ENCODE measurements around the gene GPRIN3.

GPRIN3 gene

DNA sequence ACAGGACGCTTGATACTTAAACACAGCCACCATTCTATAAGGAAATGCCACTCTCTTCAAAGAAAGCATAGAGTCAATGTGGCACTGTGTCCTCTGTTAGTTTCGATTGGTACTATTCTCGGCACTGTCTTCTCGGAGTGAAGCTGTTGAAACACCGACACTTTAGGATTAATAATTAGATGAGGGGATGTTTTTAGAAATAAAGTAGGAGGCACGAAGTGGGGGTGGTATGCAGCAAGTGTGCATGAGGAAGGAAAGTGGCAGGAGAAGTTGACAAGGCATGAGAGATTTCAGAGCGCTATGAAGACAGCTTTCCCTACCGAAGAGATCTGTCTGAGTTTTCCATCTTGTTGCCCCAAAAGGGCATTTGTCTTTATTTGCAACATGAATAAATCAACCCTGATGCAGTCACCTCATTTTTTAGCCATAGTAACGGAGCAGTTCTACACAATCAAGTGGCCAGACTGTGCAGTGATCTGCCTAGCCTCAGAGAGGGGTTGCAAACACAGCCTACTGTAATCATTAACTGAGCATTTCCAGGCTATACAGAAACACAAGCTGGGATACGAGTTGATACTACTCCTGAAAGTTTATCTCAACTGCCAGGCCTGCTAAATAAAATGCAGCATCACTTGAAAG is 8.3 kb downstream of the GPRIN3 start:
- TF ChIP-seq EGR1 (IDR thresholded peaks at IDR 0.05): no peak
- TF ChIP-seq ZBTB7A (IDR thresholded peaks at IDR 0.05; ENCODE audit: low read depth): no peak
- TF ChIP-seq CEBPB (IDR thresholded peaks at IDR 0.05): no peak
- no peak for TF ChIP-seq FOXM1 (IDR thresholded peaks at IDR 0.05; ENCODE audit: borderline replicate concordance, low read depth)
- no peak for TF ChIP-seq NFIC (IDR thresholded peaks at IDR 0.05)
- TF ChIP-seq, protein P1, sequence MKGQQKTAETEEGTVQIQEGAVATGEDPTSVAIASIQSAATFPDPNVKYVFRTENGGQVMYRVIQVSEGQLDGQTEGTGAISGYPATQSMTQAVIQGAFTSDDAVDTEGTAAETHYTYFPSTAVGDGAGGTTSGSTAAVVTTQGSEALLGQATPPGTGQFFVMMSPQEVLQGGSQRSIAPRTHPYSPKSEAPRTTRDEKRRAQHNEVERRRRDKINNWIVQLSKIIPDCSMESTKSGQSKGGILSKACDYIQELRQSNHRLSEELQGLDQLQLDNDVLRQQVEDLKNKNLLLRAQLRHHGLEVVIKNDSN (IDR thresholded peaks at IDR 0.05): no peak
- no peak for TF ChIP-seq TCF12 (IDR thresholded peaks at IDR 0.05; ENCODE audit: low read depth)
- TF ChIP-seq CREB1 (IDR thresholded peaks at IDR 0.05; ENCODE audit: low read depth): no peak
- TF ChIP-seq TEAD4 (IDR thresholded peaks at IDR 0.05): no peak
- no peak for TF ChIP-seq RAD21 (IDR thresholded peaks at IDR 0.05; ENCODE audit: low read depth)
- TF ChIP-seq, protein P2, sequence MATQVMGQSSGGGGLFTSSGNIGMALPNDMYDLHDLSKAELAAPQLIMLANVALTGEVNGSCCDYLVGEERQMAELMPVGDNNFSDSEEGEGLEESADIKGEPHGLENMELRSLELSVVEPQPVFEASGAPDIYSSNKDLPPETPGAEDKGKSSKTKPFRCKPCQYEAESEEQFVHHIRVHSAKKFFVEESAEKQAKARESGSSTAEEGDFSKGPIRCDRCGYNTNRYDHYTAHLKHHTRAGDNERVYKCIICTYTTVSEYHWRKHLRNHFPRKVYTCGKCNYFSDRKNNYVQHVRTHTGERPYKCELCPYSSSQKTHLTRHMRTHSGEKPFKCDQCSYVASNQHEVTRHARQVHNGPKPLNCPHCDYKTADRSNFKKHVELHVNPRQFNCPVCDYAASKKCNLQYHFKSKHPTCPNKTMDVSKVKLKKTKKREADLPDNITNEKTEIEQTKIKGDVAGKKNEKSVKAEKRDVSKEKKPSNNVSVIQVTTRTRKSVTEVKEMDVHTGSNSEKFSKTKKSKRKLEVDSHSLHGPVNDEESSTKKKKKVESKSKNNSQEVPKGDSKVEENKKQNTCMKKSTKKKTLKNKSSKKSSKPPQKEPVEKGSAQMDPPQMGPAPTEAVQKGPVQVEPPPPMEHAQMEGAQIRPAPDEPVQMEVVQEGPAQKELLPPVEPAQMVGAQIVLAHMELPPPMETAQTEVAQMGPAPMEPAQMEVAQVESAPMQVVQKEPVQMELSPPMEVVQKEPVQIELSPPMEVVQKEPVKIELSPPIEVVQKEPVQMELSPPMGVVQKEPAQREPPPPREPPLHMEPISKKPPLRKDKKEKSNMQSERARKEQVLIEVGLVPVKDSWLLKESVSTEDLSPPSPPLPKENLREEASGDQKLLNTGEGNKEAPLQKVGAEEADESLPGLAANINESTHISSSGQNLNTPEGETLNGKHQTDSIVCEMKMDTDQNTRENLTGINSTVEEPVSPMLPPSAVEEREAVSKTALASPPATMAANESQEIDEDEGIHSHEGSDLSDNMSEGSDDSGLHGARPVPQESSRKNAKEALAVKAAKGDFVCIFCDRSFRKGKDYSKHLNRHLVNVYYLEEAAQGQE (IDR thresholded peaks at IDR 0.05; ENCODE audit: low read depth): no peak
- TF ChIP-seq YY1 (IDR thresholded peaks at IDR 0.05; ENCODE audit: low read depth): no peak

DNA sequence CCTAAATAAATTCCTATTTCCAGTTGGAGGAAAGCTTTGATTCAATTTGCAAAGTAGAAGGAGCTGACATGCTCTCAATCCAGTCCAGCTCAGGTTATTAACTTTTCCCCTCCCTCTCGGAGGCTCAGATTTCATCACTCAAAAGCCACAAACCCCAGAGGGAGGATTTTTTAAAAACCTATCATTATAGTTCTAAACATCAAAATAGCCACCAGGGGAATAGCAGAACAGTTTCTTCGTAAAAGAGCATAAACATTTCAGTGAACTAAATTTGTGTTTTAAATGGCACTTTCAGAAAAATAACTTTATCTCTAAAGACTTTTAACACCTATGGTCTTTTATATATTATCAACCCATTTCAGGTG is 8.8 kb downstream of the GPRIN3 start:
- TF ChIP-seq EP300 (IDR thresholded peaks at IDR 0.05; ENCODE audit: borderline replicate concordance) (no peak), TCF12 (IDR thresholded peaks at IDR 0.05; ENCODE audit: low read depth) (no peak), CEBPB (IDR thresholded peaks at IDR 0.05) (no peak), ZBTB7A (IDR thresholded peaks at IDR 0.05; ENCODE audit: low read depth) (no peak), TEAD4 (IDR thresholded peaks at IDR 0.05) (no peak), EGR1 (IDR thresholded peaks at IDR 0.05) (no peak), FOXM1 (IDR thresholded peaks at IDR 0.05; ENCODE audit: borderline replicate concordance, low read depth) (no peak), YY1 (IDR thresholded peaks at IDR 0.05; ENCODE audit: low read depth) (no peak)
- TF ChIP-seq, protein P1 (IDR thresholded peaks at IDR 0.05): no peak
- TF ChIP-seq, protein P3, sequence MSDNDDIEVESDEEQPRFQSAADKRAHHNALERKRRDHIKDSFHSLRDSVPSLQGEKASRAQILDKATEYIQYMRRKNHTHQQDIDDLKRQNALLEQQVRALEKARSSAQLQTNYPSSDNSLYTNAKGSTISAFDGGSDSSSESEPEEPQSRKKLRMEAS (IDR thresholded peaks at IDR 0.05): no peak
- TF ChIP-seq, protein P2 (IDR thresholded peaks at IDR 0.05; ENCODE audit: low read depth): no peak

DNA sequence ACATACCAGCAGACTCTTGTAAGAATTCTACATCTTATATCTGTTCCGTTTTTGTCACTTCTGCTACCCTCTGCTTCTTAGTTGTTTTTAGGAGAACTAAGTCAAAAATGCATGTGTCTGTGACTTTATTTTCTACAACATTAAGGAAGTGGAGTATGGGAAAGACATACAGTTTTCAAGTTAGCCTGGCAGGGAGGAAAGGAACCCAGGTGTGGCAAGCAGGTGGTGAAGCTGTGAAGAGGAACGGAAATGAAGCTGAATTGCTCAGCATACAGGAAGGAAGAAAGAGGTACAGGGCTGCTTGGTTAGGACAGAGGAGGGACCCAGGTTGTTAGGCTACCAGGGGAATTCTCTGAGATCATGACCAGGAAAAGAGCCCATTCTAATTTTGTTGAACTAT is 9.4 kb downstream of the GPRIN3 start:
- TF ChIP-seq ZBTB7A (IDR thresholded peaks at IDR 0.05; ENCODE audit: low read depth): no peak
- no peak for TF ChIP-seq FOXM1 (IDR thresholded peaks at IDR 0.05; ENCODE audit: borderline replicate concordance, low read depth)
- no peak for TF ChIP-seq TCF12 (IDR thresholded peaks at IDR 0.05; ENCODE audit: low read depth)
- no peak for TF ChIP-seq CREB1 (IDR thresholded peaks at IDR 0.05; ENCODE audit: low read depth)
- no peak for TF ChIP-seq EP300 (IDR thresholded peaks at IDR 0.05; ENCODE audit: borderline replicate concordance)
- TF ChIP-seq EGR1 (IDR thresholded peaks at IDR 0.05): no peak

DNA sequence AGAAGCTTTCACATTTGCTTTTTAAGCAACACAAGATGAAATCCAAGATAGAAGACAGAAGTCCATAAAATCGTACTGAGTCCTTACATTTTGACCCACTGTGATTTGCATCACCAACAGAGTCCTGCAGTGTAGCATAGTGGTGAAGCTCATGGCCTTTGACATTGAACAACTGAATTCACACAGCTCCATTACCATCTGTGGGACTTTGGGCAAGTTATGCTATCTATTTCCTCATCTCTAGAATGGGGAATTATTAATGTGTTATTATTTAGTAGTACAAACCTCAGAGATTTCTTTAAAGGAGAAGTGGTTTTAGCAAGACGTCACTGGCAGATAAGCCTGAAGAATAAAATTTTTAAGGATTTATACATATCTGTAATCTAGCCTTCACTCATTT is 10.7 kb downstream of the GPRIN3 start:
- no peak for TF ChIP-seq ZBTB7A (IDR thresholded peaks at IDR 0.05; ENCODE audit: low read depth)
- TF ChIP-seq, protein P3 (IDR thresholded peaks at IDR 0.05): no peak
- TF ChIP-seq, protein P2 (IDR thresholded peaks at IDR 0.05; ENCODE audit: low read depth): no peak
- TF ChIP-seq TAF1 (IDR thresholded peaks at IDR 0.05; ENCODE audit: low read depth): no peak
- TF ChIP-seq EGR1 (IDR thresholded peaks at IDR 0.05): no peak
- TF ChIP-seq NFIC (IDR thresholded peaks at IDR 0.05): no peak
- TF ChIP-seq, protein P1 (IDR thresholded peaks at IDR 0.05): no peak
- no peak for TF ChIP-seq EP300 (IDR thresholded peaks at IDR 0.05; ENCODE audit: borderline replicate concordance)
- no peak for TF ChIP-seq TCF12 (IDR thresholded peaks at IDR 0.05; ENCODE audit: low read depth)
- no peak for TF ChIP-seq YY1 (IDR thresholded peaks at IDR 0.05; ENCODE audit: low read depth)
- no peak for TF ChIP-seq CREB1 (IDR thresholded peaks at IDR 0.05; ENCODE audit: low read depth)
- TF ChIP-seq RAD21 (IDR thresholded peaks at IDR 0.05; ENCODE audit: low read depth): no peak

Measured in Ishikawa (cell line).